ENCODE data around the gene TRMT61A. TPM values are rescaled to one million over a fixed set of nuclear protein-coding genes. Genes with fewer than 3 reads are reported as not detected.
A peak's percentile ranks its signal among the peaks of the same experiment; 100 is the strongest.

TRMT61A gene
- total and polyA plus RNA-seq, 9 of the 15 experiments (the other 6 are each of a cell fraction or from before 2014, with no cell fraction given) = 0.10 to 24.8 (median 5.1) TPM

- POLR2A ChIA-PET = interaction anchor here (0.8 to 1.6 kb wide), 5 partner anchors 13 to 335 kb away, joined by 3 to 7 read pairs (median 3); partner anchors contain the start of genes CKB and TRMT61A
- no peak for TF ChIP-seq TSC22D4 (tag; IDR thresholded peaks at IDR 0.05)
- TF ChIP-seq ZBTB33 (CRISPR knock-in tag; IDR thresholded peaks at IDR 0.05) = peak; percentile 81
- no peak overlapping the region for H2AFZ ChIP-seq (ENCODE audit: low read depth, low read length)
- no TSS peak for BruUV-seq (replicated peaks)
- H3K9ac ChIP-seq (ENCODE audit: insufficient read depth in 1 of 2, low read depth in 2 of 2, low read length in 2 of 2) = no peak overlapping the region; a peak in 1 of 4 replicates
- in situ Hi-C loops (cut with MboI) = no loop called here
- no peaks in the 10 kb centered on the region for H3K9me3 ChIP-seq (replicated peaks; ENCODE audit: control insufficient read depth, insufficient read depth, low read depth, low read length)
- DNase-seq (ENCODE audit: extremely low read depth in 1 of 4, low spot score in 3 of 4) (no peak), FAIRE-seq (no peak), ATAC-seq (no peak)
- peaks cover 0 to 89% of the 10 kb centered on the region in 2 experiments; a peak in 2 of 5 replicates for H3K4me1 ChIP-seq (replicated peaks in 1 of 2; ENCODE audit: control insufficient read depth in 2 of 2, insufficient read depth in 2 of 2, low read length in 2 of 2)
- WGBS (ENCODE audit: insufficient coverage, low coverage, missing lambda C conversion rate) = 68% methylated on average over 8 of the region's 10 CpGs
- CTCF ChIA-PET (ENCODE audit: low intra/inter-chr PET ratio) = no interaction called here
- peaks cover 7% of the 10 kb centered on the region; the same call in 1 of the 2 replicates for H4K20me1 ChIP-seq (replicated peaks; ENCODE audit: control insufficient read depth, insufficient read depth, low read length)
- H3K36me3 ChIP-seq (ENCODE audit: control insufficient read depth, insufficient read depth, low read length) = no peaks in the 10 kb centered on the region
- no peak overlapping the region for H3K4me2 ChIP-seq (ENCODE audit: insufficient read depth, low read length)
- intact Hi-C loops (cut with micrococcal nuclease) = loop anchor here (10.0 kb wide), 1 partner anchor 468 kb away; no protein-coding TSS in a partner anchor
- no peak overlapping the region for H3K4me3 ChIP-seq
- H3K27ac ChIP-seq (ENCODE audit: extremely low read depth, low read depth, low read length) = no peak overlapping the region
- no peaks in the 10 kb centered on the region for H3K27me3 ChIP-seq (ENCODE audit: control insufficient read depth in 2 of 2, insufficient read depth in 2 of 2, low read length in 2 of 2)
- H3K79me2 ChIP-seq (ENCODE audit: control insufficient read depth, insufficient read depth, low read length) = no peaks in the 10 kb centered on the region
- H3K9me1 ChIP-seq (ENCODE audit: control insufficient read depth, insufficient read depth, low read length) = no peaks in the 10 kb centered on the region
These were observed 14.1 kb downstream of the TRMT61A start for GRCh38 chr14:103543140-103543539.

All from K562 (cell line).